ENCODE measurements around the gene OVCH1. TPM values are rescaled to one million over a fixed set of nuclear protein-coding genes. Genes with fewer than 3 reads are reported as not detected.

OVCH1 gene
- total RNA-seq, 4 donors from 2014 or later, result 0.10 TPM; not detected in 3

DNA sequence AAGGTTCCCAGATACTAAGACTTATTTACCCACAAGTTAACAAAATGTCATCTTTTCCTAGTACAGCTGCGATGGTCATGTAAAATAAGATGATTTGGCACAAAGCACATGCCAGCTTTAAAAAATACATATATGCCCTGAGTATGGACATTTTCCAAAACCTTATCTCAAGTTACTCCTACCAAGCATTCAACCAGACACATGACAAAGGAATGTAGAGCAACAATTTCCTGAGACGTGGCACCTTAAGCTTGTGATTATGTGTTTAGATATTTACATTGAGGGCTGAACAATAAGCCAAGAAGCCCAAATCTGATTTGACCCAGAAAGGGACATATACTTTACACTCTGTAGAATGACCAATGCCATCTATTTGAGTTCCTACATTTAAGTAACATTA lies 24.5 kb upstream of the OVCH1 start:
- intact Hi-C loops (cut with DNase I; ENCODE audit: low total_unique reads) (loop anchor here (10.0 kb wide), 1 partner anchor 763 kb away; no protein-coding TSS in a partner anchor), in situ Hi-C loops (cut with MboI; ENCODE audit: low sequenced_read_pairs in 4 of 4) (loop anchor here in 1 of 4 donors (25.0 kb wide), 2 partner anchors 765 to 1290 kb away; no protein-coding TSS in a partner anchor)
- Histone ChIP-seq H3K9me3 (no peaks in the 10 kb centered on the region), H3K27ac (no peak overlapping the region), H3K36me3 (peaks cover 0 to 15% of the 10 kb centered on the region in 2 donors), H3K4me3 (no peak overlapping the region), H3K27me3 (no peaks in the 10 kb centered on the region), H3K4me1 (peaks cover 0 to 8% of the 10 kb centered on the region in 2 donors)
- DNase-seq (no peak), ATAC-seq (no peak)
- no peak for TF ChIP-seq POLR2A (IDR thresholded peaks at IDR 0.05)
- no peak for TF ChIP-seq CTCF (IDR thresholded peaks at IDR 0.05 in 4 of 5, conservative IDR thresholded peaks at IDR 0.05 in 1 of 5)

DNA sequence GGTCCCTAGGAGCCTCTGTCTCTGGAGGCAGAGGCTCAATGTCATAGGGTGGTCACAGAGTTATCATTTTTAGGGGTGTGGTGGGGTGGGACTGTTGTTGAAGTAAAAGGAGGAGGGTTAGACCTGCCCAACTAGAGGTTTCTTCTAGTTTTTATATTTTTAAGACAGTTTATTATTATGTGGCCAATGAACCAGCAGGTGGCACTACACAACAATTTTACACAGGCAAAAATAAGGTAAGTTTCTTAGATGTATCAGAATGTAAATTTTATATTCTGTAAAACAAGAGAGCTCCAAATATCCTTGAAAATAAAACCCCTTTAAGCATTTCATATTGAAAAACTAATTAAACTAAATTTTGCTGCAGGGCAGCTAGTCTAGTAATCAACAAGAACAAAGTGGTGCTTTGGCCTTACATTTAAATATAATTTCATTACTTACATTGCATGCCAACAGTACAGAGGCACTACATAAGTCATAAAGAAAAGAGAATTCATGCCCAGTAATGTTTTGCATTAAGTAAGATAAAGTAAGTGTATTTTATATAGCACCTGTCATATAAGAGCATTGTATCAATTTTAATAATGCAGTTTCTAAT lies 22.2 kb upstream of the OVCH1 start:
- intact Hi-C loops (cut with DNase I; ENCODE audit: low total_unique reads) (loop anchor here (10.0 kb wide), 1 partner anchor 765 kb away; no protein-coding TSS in a partner anchor), in situ Hi-C loops (cut with MboI; ENCODE audit: low sequenced_read_pairs in 4 of 4) (loop anchor here in 1 of 4 donors (25.0 kb wide), 2 partner anchors 768 to 1293 kb away; no protein-coding TSS in a partner anchor)
- TF ChIP-seq POLR2A (IDR thresholded peaks at IDR 0.05) (no peak), CTCF (IDR thresholded peaks at IDR 0.05 in 4 of 5, conservative IDR thresholded peaks at IDR 0.05 in 1 of 5) (peak; percentile 51 to 64 (median 61))
- Histone ChIP-seq H3K27me3 (no peaks in the 10 kb centered on the region), H3K27ac (no peak overlapping the region), H3K4me1 (peaks cover 0 to 8% of the 10 kb centered on the region in 2 donors), H3K9me3 (no peaks in the 10 kb centered on the region), H3K36me3 (peaks cover 0 to 31% of the 10 kb centered on the region in 2 donors), H3K4me3 (no peak overlapping the region)
- ATAC-seq (no peak), DNase-seq (no peak)

DNA sequence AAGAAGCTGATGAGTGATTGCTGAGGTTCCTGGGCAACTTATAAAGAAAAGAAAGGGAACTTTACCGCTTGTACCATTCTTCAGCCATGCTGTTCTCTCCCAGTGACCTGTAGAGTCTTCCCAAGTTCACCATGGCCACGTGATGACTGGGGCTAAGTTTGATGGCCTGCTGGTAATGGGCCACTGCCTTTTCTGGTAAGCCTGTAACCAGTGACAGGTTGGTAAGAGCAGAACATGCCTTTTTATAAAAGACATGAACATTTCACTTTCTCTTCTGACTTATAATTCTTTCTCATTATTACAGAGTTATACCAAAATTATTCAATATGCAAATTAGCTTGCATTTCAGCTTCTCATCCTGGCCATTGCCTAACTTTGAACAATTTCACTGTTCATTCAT lies 20.9 kb upstream of the OVCH1 start:
- Histone ChIP-seq H3K36me3 (peaks cover 0 to 43% of the 10 kb centered on the region in 2 donors), H3K27ac (no peak overlapping the region), H3K4me3 (no peak overlapping the region), H3K9me3 (no peaks in the 10 kb centered on the region), H3K27me3 (no peaks in the 10 kb centered on the region), H3K4me1 (peaks cover 0 to 8% of the 10 kb centered on the region in 2 donors)
- intact Hi-C loops (cut with DNase I; ENCODE audit: low total_unique reads) (no loop called here), in situ Hi-C loops (cut with MboI; ENCODE audit: low sequenced_read_pairs in 4 of 4) (loop anchor here in 1 of 4 donors (25.0 kb wide), 2 partner anchors 769 to 1294 kb away; no protein-coding TSS in a partner anchor)
- ATAC-seq (no peak), DNase-seq (no peak)
- no peak for TF ChIP-seq CTCF (IDR thresholded peaks at IDR 0.05 in 4 of 5, conservative IDR thresholded peaks at IDR 0.05 in 1 of 5)

DNA sequence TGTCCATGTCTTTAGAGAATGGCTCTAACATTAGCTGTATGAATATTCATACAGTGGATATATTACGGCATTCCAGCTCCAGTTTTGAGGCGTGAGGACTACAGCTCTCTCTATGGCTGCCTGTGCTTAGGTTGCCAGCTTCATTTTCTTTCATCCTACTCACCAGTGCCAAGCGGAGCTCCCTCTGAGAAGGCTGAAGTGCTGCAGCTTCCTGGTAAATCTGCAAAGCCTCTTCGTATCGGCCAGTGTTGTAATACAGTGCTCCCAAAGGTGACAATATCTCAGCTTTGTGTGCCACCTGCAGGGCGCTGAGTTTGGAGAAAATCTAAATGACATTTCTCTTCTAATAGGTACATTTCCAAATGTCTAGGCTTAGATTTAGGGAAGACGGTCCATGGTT lies 19.8 kb upstream of the OVCH1 start:
- H3K4me1 ChIP-seq, result peaks cover 0 to 3% of the 10 kb centered on the region in 2 donors
- in situ Hi-C loops (cut with MboI; ENCODE audit: low sequenced_read_pairs in 4 of 4), result loop anchor here in 1 of 4 donors (25.0 kb wide), 2 partner anchors 770 to 1295 kb away; no protein-coding TSS in a partner anchor
- ATAC-seq (no peak), DNase-seq (no peak)
- H3K36me3 ChIP-seq, result peaks cover 0 to 44% of the 10 kb centered on the region in 2 donors
- no peak for TF ChIP-seq POLR2A (IDR thresholded peaks at IDR 0.05)
- no peak overlapping the region for H3K4me3 ChIP-seq
- H3K27ac ChIP-seq, result no peak overlapping the region
- no peaks in the 10 kb centered on the region for H3K9me3 ChIP-seq
- intact Hi-C loops (cut with DNase I; ENCODE audit: low total_unique reads), result no loop called here
- no peaks in the 10 kb centered on the region for H3K27me3 ChIP-seq

GRCh38 chr12:29516431-29516875 lies 19.0 kb upstream of the OVCH1 start:
- TF ChIP-seq CTCF (IDR thresholded peaks at IDR 0.05 in 4 of 5, conservative IDR thresholded peaks at IDR 0.05 in 1 of 5), result no peak
- TF ChIP-seq POLR2A (IDR thresholded peaks at IDR 0.05), result no peak
- no peaks in the 10 kb centered on the region for H3K27me3 ChIP-seq
- no peaks in the 10 kb centered on the region for H3K4me1 ChIP-seq
- no peak overlapping the region for H3K4me3 ChIP-seq
- no peak overlapping the region for H3K27ac ChIP-seq
- H3K36me3 ChIP-seq, result peaks cover 0 to 50% of the 10 kb centered on the region in 2 donors
- no peak for DNase-seq
- no peak for ATAC-seq
- intact Hi-C loops (cut with DNase I; ENCODE audit: low total_unique reads) (no loop called here), in situ Hi-C loops (cut with MboI; ENCODE audit: low sequenced_read_pairs in 4 of 4) (loop anchor here in 1 of 4 donors (25.0 kb wide), 2 partner anchors 771 to 1296 kb away; no protein-coding TSS in a partner anchor)
- no peaks in the 10 kb centered on the region for H3K9me3 ChIP-seq
